ENCODE data around the gene AKAP9. TPM values are rescaled to one million over a fixed set of nuclear protein-coding genes. Genes with fewer than 3 reads are reported as not detected.
"Not testable (repeated sequence)": the region's sequence is repeated elsewhere in the genome, so short reads cannot be mapped to it uniquely, and the experiment has no call there.

The AKAP9 gene
- total RNA-seq, 1 donor: 49.2 TPM

- DNase-seq (ENCODE audit: low read depth): no peak
- TF ChIP-seq CTCF (IDR thresholded peaks at IDR 0.05; ENCODE audit: insufficient read depth, low read depth, low read length): no peak
- H3K4me3 ChIP-seq (ENCODE audit: low read depth, low read length): no peak overlapping the region
Measured at GRCh38 chr7:92072121-92072520, 131.5 kb downstream of the AKAP9 start.

- TF ChIP-seq CTCF (IDR thresholded peaks at IDR 0.05; ENCODE audit: insufficient read depth, low read depth, low read length): no peak
Measured at GRCh38 chr7:92072708-92073107, 132.0 kb downstream of the AKAP9 start.

DNA sequence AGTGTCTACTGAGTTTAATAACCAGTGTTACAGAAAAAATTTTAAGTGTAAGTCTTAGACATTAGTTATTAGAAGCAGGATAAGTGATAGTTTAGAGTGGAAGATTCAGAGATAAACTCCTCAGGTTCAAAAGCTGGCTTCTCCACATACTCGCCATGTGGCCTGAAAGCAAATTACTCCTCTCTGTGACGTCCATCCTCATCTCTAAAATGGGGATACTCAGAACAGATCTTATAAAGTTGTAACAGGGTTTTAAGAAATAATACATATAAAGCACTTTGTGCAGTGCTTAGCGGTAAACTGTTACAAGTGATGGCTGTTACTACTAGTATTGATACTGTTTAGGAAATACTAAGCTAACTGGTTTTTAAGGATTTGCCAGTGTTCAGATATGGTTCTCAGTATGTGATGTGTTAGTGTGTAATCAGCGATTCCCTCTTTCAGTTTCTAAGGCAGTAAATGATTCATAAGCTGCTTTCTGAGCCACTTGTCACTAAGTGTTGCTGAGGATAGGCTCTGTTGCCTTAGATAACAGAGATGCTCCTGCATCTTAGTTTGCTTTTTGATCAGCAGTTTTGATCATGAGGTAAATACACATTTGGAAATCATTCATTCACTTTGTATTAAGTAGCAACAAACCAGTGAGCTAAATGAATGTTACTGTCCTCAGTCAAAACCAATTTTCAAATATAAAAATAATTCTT lies 134.9 kb downstream of the AKAP9 start:
- TF ChIP-seq CTCF (IDR thresholded peaks at IDR 0.05; ENCODE audit: insufficient read depth, low read depth, low read length): no peak
- no peak overlapping the region for H3K4me3 ChIP-seq (ENCODE audit: low read depth, low read length)
- DNase-seq (ENCODE audit: low read depth): no peak

More at GRCh38 chr7:92072708-92073107, 132.0 kb downstream of the AKAP9 start:
- DNase-seq (ENCODE audit: low read depth): no peak
- H3K4me3 ChIP-seq (ENCODE audit: low read depth, low read length): no peak overlapping the region

DNA sequence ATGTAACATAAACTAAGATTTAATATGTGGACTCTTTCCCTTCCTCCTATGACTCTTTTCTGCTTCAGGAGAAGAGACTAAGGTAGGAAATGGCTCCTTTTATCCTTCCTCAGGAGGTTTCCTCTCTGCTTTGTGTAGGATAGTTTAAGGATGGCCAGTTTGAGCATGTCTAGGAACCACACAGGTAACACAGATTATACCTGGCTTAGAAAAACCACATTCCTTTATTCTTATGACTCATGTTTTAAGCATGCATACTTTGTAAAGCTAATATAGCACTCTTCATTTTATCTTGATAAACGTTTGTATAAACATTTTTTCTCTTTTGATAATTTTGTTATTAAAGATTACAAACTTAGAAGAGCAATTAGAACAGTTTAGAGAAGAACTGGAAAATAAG lies 135.8 kb downstream of the AKAP9 start:
- no peak overlapping the region for H3K4me3 ChIP-seq (ENCODE audit: low read depth, low read length)
- DNase-seq (ENCODE audit: low read depth): no peak

DNA sequence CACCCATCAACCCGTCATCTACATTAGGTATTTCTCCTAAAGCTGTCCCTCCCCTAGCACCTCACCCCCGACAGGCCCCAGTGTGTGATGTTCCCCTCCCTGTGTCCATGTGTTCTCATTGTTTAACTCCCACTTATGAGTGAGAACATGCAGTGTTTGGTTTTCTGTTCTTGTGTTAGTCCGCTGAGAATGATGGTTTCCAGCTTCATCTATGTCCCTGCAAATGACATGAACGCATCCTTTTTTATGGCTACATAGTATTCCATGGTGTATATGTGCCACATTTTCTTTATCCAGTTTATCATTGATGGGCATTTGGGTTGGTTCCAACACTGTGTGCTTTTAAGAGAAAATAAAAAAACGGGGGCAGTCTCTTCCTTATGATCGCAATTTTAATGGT lies 143.3 kb downstream of the AKAP9 start:
- H3K4me3 ChIP-seq (ENCODE audit: low read depth, low read length); DNase-seq (ENCODE audit: low read depth): not testable (repeated sequence)

More for the DNA sequence above, 135.8 kb downstream of the AKAP9 start:
- TF ChIP-seq CTCF (IDR thresholded peaks at IDR 0.05; ENCODE audit: insufficient read depth, low read depth, low read length): no peak

GRCh38 chr7:92088266-92088665 lies 147.6 kb downstream of the AKAP9 start:
- no peak for DNase-seq (ENCODE audit: low read depth)
- H3K4me3 ChIP-seq (ENCODE audit: low read depth, low read length): no peak overlapping the region
- no peak for TF ChIP-seq CTCF (IDR thresholded peaks at IDR 0.05; ENCODE audit: insufficient read depth, low read depth, low read length)

- no peak for DNase-seq (ENCODE audit: low read depth)
- TF ChIP-seq CTCF (IDR thresholded peaks at IDR 0.05; ENCODE audit: insufficient read depth, low read depth, low read length): no peak
- H3K4me3 ChIP-seq (ENCODE audit: low read depth, low read length): no peak overlapping the region
Measured at GRCh38 chr7:92092210-92092609, 151.5 kb downstream of the AKAP9 start.
